GM13976 (cell line): ENCODE measurements around the gene BPI.

Experiments
- DNase-seq: peaks from one replicate; pipeline ENCODE4 v3.0.0; 2012; ENCODE audit warnings: low spot score
- CTCF ChIP-seq: IDR thresholded peaks from 2 replicates; pipeline ENCODE4 v1.5.1; 2012; ENCODE audit warnings: borderline replicate concordance, mild to moderate bottlenecking; ENCODE audit not compliant: insufficient read depth; ENCODE audit errors: extremely low read depth, missing control alignments, control extremely low read depth
- in situ Hi-C: fragments of 300-500 bp; cut with MboI; formaldehyde crosslinking; loops from one replicate; pipeline ENCODE4 v1.12.0; 2022; ENCODE audit warnings: low sequenced_read_pairs, mixed read lengths, inconsistent platforms; ENCODE audit not compliant: unreplicated experiment

Gene BPI

GRCh38 chr20:38349856-38350255 lies 45.9 kb downstream of the BPI start:
- no peak for DNase-seq
- TF ChIP-seq CTCF, result no peak
- in situ Hi-C loops, result no loop called here

- no peak for TF ChIP-seq CTCF
- no peak for DNase-seq
- in situ Hi-C loops, result no loop called here
Observed at GRCh38 chr20:38350879-38351775, 47.2 kb downstream of the BPI start.

- in situ Hi-C loops, result no loop called here
- no peak for DNase-seq
- TF ChIP-seq CTCF, result no peak
Observed at GRCh38 chr20:38353316-38353715, 49.4 kb downstream of the BPI start.

- no peak for DNase-seq
- no peak for TF ChIP-seq CTCF
- in situ Hi-C loops, result no loop called here
Observed at GRCh38 chr20:38354227-38354626, 50.3 kb downstream of the BPI start.

GRCh38 chr20:38355161-38356012 lies 51.4 kb downstream of the BPI start:
- in situ Hi-C loops, result no loop called here
- peak; percentile 52 for DNase-seq
- TF ChIP-seq CTCF, result no peak

- no peak for DNase-seq
- TF ChIP-seq CTCF, result no peak
- in situ Hi-C loops, result no loop called here
Observed at GRCh38 chr20:38357653-38358207, 53.8 kb downstream of the BPI start.
